Measurements from ENCODE around the gene MICAL1. TPM values are rescaled to one million over a fixed set of nuclear protein-coding genes. Genes with fewer than 3 reads are reported as not detected.

MICAL1 gene
- total and polyA plus RNA-seq, 2 donors (not counting 3 experiments of a cell fraction or from before 2014, with no cell fraction given): 36.5 to 39.4 TPM

GRCh38 chr6:109457562-109457996 lies 2.0 kb upstream of the MICAL1 start:
- ChIA-PET POLR2A (interaction anchor here (0.6 kb wide), 1 partner anchor 1323 kb away, joined by 5 read pairs; no protein-coding TSS in a partner anchor), CTCF (interaction anchor here (1.1 to 1.2 kb wide), 2 partner anchors 11 to 16 kb away, joined by 3 to 5 read pairs; partner anchors contain the start of gene SMPD2)
- intact Hi-C loops (cut with micrococcal nuclease) (no loop called here), dilution Hi-C loops (cut with MboI; ENCODE audit: extremely low pct_ligation_motif_present, low sequenced_read_pairs) (no loop called here)
- Histone ChIP-seq H3K9me1 (replicated peaks; ENCODE audit: control insufficient read depth, extremely low read depth, insufficient read depth, low read length) (no peaks in the 10 kb centered on the region), H3K4me2 (ENCODE audit: insufficient read depth, low read length) (no peak overlapping the region), H3K4me3 (replicated peaks in 1 of 3; ENCODE audit: insufficient read depth in 1 of 3, low read depth in 1 of 3, low read length in 3 of 3) (no peak overlapping the region), H3K4me1 (ENCODE audit: control insufficient read depth, extremely low read depth, insufficient read depth, low read length) (peaks cover 7% of the 10 kb centered on the region), H3K9ac (replicated peaks; ENCODE audit: extremely low read depth, insufficient read depth, low read length) (no peak overlapping the region), H4K20me1 (replicated peaks; ENCODE audit: control insufficient read depth, extremely low read depth, insufficient read depth, low read length) (no peaks in the 10 kb centered on the region), H2AFZ (ENCODE audit: low read depth, low read length) (no peak overlapping the region), H3K27ac (ENCODE audit: insufficient read depth, low read depth, low read length) (no peak overlapping the region), H3K27me3 (ENCODE audit: control insufficient read depth in 2 of 2, insufficient read depth in 2 of 2, low read length in 2 of 2) (no peaks in the 10 kb centered on the region), H3K79me2 (ENCODE audit: control insufficient read depth, insufficient read depth, low read length) (no peaks in the 10 kb centered on the region), H3K36me3 (ENCODE audit: control insufficient read depth in 2 of 2, extremely low read depth in 1 of 2, insufficient read depth in 2 of 2, low read length in 2 of 2) (peaks cover 3 to 4% of the 10 kb centered on the region in 2 experiments), H3K9me3 (replicated peaks; ENCODE audit: control insufficient read depth, insufficient read depth, low read length) (no peaks in the 10 kb centered on the region)
- no peak for DNase-seq (ENCODE audit: low read depth, low spot score)
- no peak for TF ChIP-seq MYC (IDR thresholded peaks at IDR 0.05; ENCODE audit: low read depth, low read length)
- no peak for TF ChIP-seq EZH2 (IDR thresholded peaks at IDR 0.05; ENCODE audit: borderline replicate concordance, low read depth, low read length, severe bottlenecking)
- TF ChIP-seq JUN (IDR thresholded peaks at IDR 0.05; ENCODE audit: borderline replicate concordance, insufficient read depth, insufficient read length, low read depth): no peak
- no peak for TF ChIP-seq POLR2AphosphoS5 (IDR thresholded peaks at IDR 0.05; ENCODE audit: insufficient read depth, low read depth, low read length)
- TF ChIP-seq FOS (IDR thresholded peaks at IDR 0.05; ENCODE audit: borderline replicate concordance, insufficient read depth, low read length): no peak
- no peak for TF ChIP-seq GATA2 (IDR thresholded peaks at IDR 0.05; ENCODE audit: insufficient read depth, insufficient read length, low read depth, low read length)
- TF ChIP-seq POLR2A (IDR thresholded peaks at IDR 0.05; ENCODE audit: low read depth, low read length): no peak
- TF ChIP-seq, protein P1, sequence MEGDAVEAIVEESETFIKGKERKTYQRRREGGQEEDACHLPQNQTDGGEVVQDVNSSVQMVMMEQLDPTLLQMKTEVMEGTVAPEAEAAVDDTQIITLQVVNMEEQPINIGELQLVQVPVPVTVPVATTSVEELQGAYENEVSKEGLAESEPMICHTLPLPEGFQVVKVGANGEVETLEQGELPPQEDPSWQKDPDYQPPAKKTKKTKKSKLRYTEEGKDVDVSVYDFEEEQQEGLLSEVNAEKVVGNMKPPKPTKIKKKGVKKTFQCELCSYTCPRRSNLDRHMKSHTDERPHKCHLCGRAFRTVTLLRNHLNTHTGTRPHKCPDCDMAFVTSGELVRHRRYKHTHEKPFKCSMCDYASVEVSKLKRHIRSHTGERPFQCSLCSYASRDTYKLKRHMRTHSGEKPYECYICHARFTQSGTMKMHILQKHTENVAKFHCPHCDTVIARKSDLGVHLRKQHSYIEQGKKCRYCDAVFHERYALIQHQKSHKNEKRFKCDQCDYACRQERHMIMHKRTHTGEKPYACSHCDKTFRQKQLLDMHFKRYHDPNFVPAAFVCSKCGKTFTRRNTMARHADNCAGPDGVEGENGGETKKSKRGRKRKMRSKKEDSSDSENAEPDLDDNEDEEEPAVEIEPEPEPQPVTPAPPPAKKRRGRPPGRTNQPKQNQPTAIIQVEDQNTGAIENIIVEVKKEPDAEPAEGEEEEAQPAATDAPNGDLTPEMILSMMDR (IDR thresholded peaks at IDR 0.05; ENCODE audit: extremely low read depth in 1 of 2, insufficient read depth in 1 of 2, low read depth in 1 of 2, low read length in 2 of 2): no peak
- no peak for TF ChIP-seq MAX (IDR thresholded peaks at IDR 0.05; ENCODE audit: insufficient read depth, insufficient read length)
- no peak for FAIRE-seq
- BruUV-seq (replicated peaks): no TSS peak
